ENCODE results near the gene LIMS2.

- TF ChIP-seq, protein P1, sequence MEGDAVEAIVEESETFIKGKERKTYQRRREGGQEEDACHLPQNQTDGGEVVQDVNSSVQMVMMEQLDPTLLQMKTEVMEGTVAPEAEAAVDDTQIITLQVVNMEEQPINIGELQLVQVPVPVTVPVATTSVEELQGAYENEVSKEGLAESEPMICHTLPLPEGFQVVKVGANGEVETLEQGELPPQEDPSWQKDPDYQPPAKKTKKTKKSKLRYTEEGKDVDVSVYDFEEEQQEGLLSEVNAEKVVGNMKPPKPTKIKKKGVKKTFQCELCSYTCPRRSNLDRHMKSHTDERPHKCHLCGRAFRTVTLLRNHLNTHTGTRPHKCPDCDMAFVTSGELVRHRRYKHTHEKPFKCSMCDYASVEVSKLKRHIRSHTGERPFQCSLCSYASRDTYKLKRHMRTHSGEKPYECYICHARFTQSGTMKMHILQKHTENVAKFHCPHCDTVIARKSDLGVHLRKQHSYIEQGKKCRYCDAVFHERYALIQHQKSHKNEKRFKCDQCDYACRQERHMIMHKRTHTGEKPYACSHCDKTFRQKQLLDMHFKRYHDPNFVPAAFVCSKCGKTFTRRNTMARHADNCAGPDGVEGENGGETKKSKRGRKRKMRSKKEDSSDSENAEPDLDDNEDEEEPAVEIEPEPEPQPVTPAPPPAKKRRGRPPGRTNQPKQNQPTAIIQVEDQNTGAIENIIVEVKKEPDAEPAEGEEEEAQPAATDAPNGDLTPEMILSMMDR (IDR thresholded peaks at IDR 0.05) = no peak
- no peak for TF ChIP-seq POLR2A (IDR thresholded peaks at IDR 0.05)
Measured at GRCh38 chr2:127639111-127639474, 36.2 kb downstream of the LIMS2 start.

All from body of pancreas (tissue), 4 donors.